ENCODE results near the gene PTCD2. TPM values are rescaled to one million over a fixed set of nuclear protein-coding genes. Genes with fewer than 3 reads are reported as not detected.

The PTCD2 gene, protein sequence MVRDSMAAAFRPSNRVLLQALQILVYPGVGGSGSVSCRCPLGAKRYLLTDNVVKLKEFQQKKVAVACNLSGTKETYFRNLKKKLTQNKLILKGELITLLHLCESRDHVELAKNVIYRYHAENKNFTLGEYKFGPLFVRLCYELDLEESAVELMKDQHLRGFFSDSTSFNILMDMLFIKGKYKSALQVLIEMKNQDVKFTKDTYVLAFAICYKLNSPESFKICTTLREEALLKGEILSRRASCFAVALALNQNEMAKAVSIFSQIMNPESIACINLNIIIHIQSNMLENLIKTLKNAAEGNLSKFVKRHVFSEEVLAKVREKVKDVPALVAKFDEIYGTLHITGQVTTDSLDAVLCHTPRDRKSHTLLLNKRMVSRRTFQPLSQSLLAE
- 10.2 to 12.1 TPM (median 10.9 TPM) in 5 replicates for total RNA-seq (2022; extraction: Qiagen RNA extraction)

DNA sequence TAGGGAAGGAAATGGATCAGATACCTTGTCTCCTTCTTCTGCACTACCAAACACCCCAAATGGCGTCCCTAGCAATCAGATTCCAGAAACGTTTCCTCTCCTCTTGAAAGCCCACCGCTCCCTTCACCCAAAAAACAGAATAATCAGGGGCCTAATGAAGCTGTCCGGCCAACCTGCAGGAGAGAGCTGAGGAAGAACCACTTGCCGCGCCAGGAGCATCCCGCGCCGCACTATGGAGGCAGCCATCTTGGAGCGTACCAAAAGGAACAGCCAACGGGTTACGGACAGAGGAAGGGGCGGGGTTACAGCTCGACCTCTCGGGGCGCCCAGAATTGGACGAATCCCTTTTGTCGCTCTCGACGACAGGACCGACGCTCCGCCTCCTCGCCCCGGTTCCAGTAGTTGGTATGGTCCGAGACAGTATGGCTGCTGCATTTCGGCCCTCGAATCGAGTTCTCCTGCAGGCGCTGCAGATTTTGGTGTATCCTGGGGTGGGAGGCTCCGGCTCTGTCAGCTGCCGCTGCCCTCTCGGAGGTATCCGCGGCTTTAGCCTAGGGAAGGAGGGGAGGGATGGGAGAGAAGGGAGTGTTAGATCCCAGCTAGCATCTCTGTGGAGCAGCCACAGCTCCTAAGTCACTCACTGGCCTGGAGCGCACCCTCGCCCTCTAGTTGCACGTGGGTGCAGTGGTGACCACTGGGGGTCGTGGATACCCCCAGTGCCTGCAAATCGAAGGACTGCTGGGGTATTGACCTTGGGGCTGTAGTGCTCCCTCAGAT lies at the start of gene PTCD2, which contains the start of gene MRPS27:
PTCD2 (plus strand) TSS at position 398 of the 777 bp plus-strand sequence; CDS start at position 408, 10 bp downstream.
MRPS27 (minus strand) TSS at position 265 of the 777 bp plus-strand sequence; CDS start at position 246, 19 bp downstream.

Other genes with a start within 250 kb of the PTCD2 start
- 31.8 to 47.2 TPM (median 37.3 TPM) in 5 replicates for gene MAP1B, start 212.9 kb upstream of the PTCD2 start, total RNA-seq (2022; extraction: Qiagen RNA extraction)
- 52.7 to 57.7 TPM (median 56.0 TPM) in 5 replicates for gene MRPS27, start 133 bp upstream of the PTCD2 start, total RNA-seq (2022; extraction: Qiagen RNA extraction)
- gene ZNF366, start 187.0 kb downstream of the PTCD2 start, total RNA-seq (2022; extraction: Qiagen RNA extraction): not detected in 5 replicates

All from A549 treated with CORT108297 at 1 μM for 4 hours (cell line).